ENCODE measurements around the gene MTARC2. TPM values are rescaled to one million over a fixed set of nuclear protein-coding genes. Genes with fewer than 3 reads are reported as not detected.
"Not testable (repeated sequence)": the region's sequence is repeated elsewhere in the genome, so short reads cannot be mapped to it uniquely, and the experiment has no call there.

MTARC2 gene
- total and polyA plus RNA-seq, 2 donors (not counting 1 experiment from before 2014, with no cell fraction given) = 16.3 to 22.6 TPM

GRCh38 chr1:220711056-220711809, 36.9 kb upstream of the MTARC2 start:
- Mint-ChIP-seq H3K9me3 (ENCODE audit: insufficient read depth) (peaks cover 13% of the 10 kb centered on the region), H3K27me3 (no peaks in the 10 kb centered on the region), H3K4me1 (peaks cover 41% of the 10 kb centered on the region), H3K4me3 (peak overlapping the region; percentile 74), H3K27ac (peak overlapping the region; percentile 87)
- intact Hi-C loops (cut with micrococcal nuclease) = loop anchor here (1.0 kb wide), 1 partner anchor 21 kb away; the partner anchor contains the start of gene C1orf115
- ATAC-seq (ENCODE audit: low read depth) = peak; percentile 86
- peaks cover 5 to 12% (median 9%) of the 10 kb centered on the region in 3 donors for H3K9me3 ChIP-seq (ENCODE audit: control extremely low read depth in 1 of 3, control insufficient read depth in 2 of 3, insufficient read depth in 1 of 3, low read length in 2 of 3)
- H2AFZ ChIP-seq (ENCODE audit: insufficient read depth, low read depth, low read length, poor library complexity, severe bottlenecking) = peak overlapping the region; percentile 51
- POLR2A ChIA-PET = no interaction called here
- no peaks in the 10 kb centered on the region for H3K27me3 ChIP-seq (replicated peaks in 1 of 4; ENCODE audit: control extremely low read depth in 1 of 4, control insufficient read depth in 3 of 4, insufficient read depth in 4 of 4, low read length in 3 of 4)
- H3K4me1 ChIP-seq (ENCODE audit: control insufficient read depth in 2 of 2, insufficient read depth in 2 of 2, low read length in 2 of 2) = peaks cover 32 to 38% of the 10 kb centered on the region in 2 donors
- 56% methylated on average over 4 of the region's 9 CpGs for WGBS (ENCODE audit: insufficient coverage)
- H3K27ac ChIP-seq (ENCODE audit: low read length in 2 of 2) = peak overlapping the region in 1 of 2 donors; percentile 16
- no peaks in the 10 kb centered on the region for H3K79me2 ChIP-seq (ENCODE audit: control insufficient read depth, insufficient read depth, low read length)
- H3K4me3 ChIP-seq (ENCODE audit: control extremely low read depth in 1 of 5, extremely low read depth in 1 of 5, insufficient read depth in 1 of 5, low read depth in 2 of 5, low read length in 4 of 5) = no peak overlapping the region
- peak; percentile 61 for DNase-seq
- H3K4me2 ChIP-seq (replicated peaks; ENCODE audit: low read depth, low read length, poor library complexity, severe bottlenecking) = peak overlapping the region; percentile 41
- no peak overlapping the region for H3K9ac ChIP-seq (ENCODE audit: low read length)
- H4K20me1 ChIP-seq (ENCODE audit: control insufficient read depth, insufficient read depth, low read length, poor library complexity, severe bottlenecking) = no peaks in the 10 kb centered on the region
- TF ChIP-seq CTCF (IDR thresholded peaks at IDR 0.05) (no peak), EZH2 (IDR thresholded peaks at IDR 0.05; ENCODE audit: borderline replicate concordance, insufficient read depth, low read depth, low read length, poor library complexity, severe bottlenecking) (no peak)
- CTCF ChIA-PET = interaction anchor here (0.6 to 0.9 kb wide), 2 partner anchors 22 to 493 kb away, joined by 3 read pairs; no protein-coding TSS in a partner anchor
- no peaks in the 10 kb centered on the region for H3K36me3 ChIP-seq (replicated peaks in 1 of 2; ENCODE audit: control extremely low read depth in 1 of 2, control insufficient read depth in 1 of 2, extremely low read depth in 1 of 2, insufficient read depth in 2 of 2, low read length in 1 of 2)

GRCh38 chr1:220715986-220716385, 32.1 kb upstream of the MTARC2 start:
- H3K4me3 ChIP-seq (ENCODE audit: control extremely low read depth in 1 of 5, extremely low read depth in 1 of 5, insufficient read depth in 1 of 5, low read depth in 2 of 5, low read length in 4 of 5); DNase-seq; H3K4me3 Mint-ChIP-seq; H3K27me3 ChIP-seq (replicated peaks in 1 of 4; ENCODE audit: control extremely low read depth in 1 of 4, control insufficient read depth in 3 of 4, insufficient read depth in 4 of 4, low read length in 3 of 4); H2AFZ ChIP-seq (ENCODE audit: insufficient read depth, low read depth, low read length, poor library complexity, severe bottlenecking); H3K4me2 ChIP-seq (replicated peaks; ENCODE audit: low read depth, low read length, poor library complexity, severe bottlenecking); H3K27ac Mint-ChIP-seq; CTCF ChIA-PET; H3K27me3 Mint-ChIP-seq; intact Hi-C loops (cut with micrococcal nuclease); H4K20me1 ChIP-seq (ENCODE audit: control insufficient read depth, insufficient read depth, low read length, poor library complexity, severe bottlenecking); H3K4me1 ChIP-seq (ENCODE audit: control insufficient read depth in 2 of 2, insufficient read depth in 2 of 2, low read length in 2 of 2); POLR2A ChIA-PET; ATAC-seq (ENCODE audit: low read depth); H3K9ac ChIP-seq (ENCODE audit: low read length); H3K79me2 ChIP-seq (ENCODE audit: control insufficient read depth, insufficient read depth, low read length); H3K27ac ChIP-seq (ENCODE audit: low read length in 2 of 2); H3K36me3 ChIP-seq (replicated peaks in 1 of 2; ENCODE audit: control extremely low read depth in 1 of 2, control insufficient read depth in 1 of 2, extremely low read depth in 1 of 2, insufficient read depth in 2 of 2, low read length in 1 of 2): not testable (repeated sequence)
- peaks cover 13% of the 10 kb centered on the region for H3K9me3 Mint-ChIP-seq (ENCODE audit: insufficient read depth)
- peaks cover 13% of the 10 kb centered on the region for H3K4me1 Mint-ChIP-seq
- WGBS (ENCODE audit: insufficient coverage) = 95% methylated on average over 3 of the region's 5 CpGs
- peaks cover 0 to 13% (median 5%) of the 10 kb centered on the region in 3 donors for H3K9me3 ChIP-seq (ENCODE audit: control extremely low read depth in 1 of 3, control insufficient read depth in 2 of 3, insufficient read depth in 1 of 3, low read length in 2 of 3)

All from B cell (primary cell).